H1 (cell line): ENCODE results near the gene SPSB2. TPM values are rescaled to one million over a fixed set of nuclear protein-coding genes. Genes with fewer than 3 reads are reported as not detected.

Source experiments
- SIN3A ChIP-seq, 2 experiments: IDR thresholded peaks in 1 of 2; conservative IDR thresholded peaks in 1 of 2; 2 replicates each; pipeline ENCODE4 v1.6.1; 2011 to 2012; ENCODE audit warnings: low read length in 2 of 2, improper control_type of control experiment in 1 of 2, low read depth in 1 of 2, mild to moderate bottlenecking in 1 of 2
- polyA plus RNA-seq, 7 experiments: library from polyadenylated mRNA; depleted of rRNA in 3 of 7; stranded (reverse) in 5 of 7; unstranded in 2 of 7; fragments of >200 nt in 5 of 7; fragments of 200-250 nt in 2 of 7; gene quantifications; 1 replicate in 5 of 7; 2 replicates in 1 of 7; 4 replicates in 1 of 7; pipeline versions ENCODE4 v1.2.1 to v1.2.3, GENCODE V29; 2011 to 2013; ENCODE audit warnings: missing spikeins in 2 of 7, mixed read lengths in 2 of 7
- total RNA-seq: library from RNA; stranded (reverse); fragmentation: NEBNext Ultra II Directional; extraction: Animal tissue kit (Norgen Biotek cat#: 25700); gene quantifications from 2 replicates; pipeline ENCODE4 v1.2.1, GENCODE V29; 2021

SPSB2 gene
- total and polyA plus RNA-seq, 2 of the 8 experiments (the other 6 are each of a cell fraction or from before 2014, with no cell fraction given): 13.0 to 23.2 TPM

GRCh38 chr12:6827437-6827911, 45.6 kb downstream of the SPSB2 start (continued):
- 0 out of 4 replicates have a peak, but pooled peaks of 1 of the 2 experiments have one; percentile 13 for TF ChIP-seq SIN3A (conservative IDR thresholded peaks at IDR 0.05 in 1 of 2, IDR thresholded peaks at IDR 0.05 in 1 of 2; ENCODE audit: low read depth in 1 of 2, low read length in 2 of 2)
